HL-60 (cell line): Measurements from ENCODE around the gene NPTXR.

ENCODE experiments used
- DNase-seq, 2 experiments: peaks; one replicate each; pipeline ENCODE4 v3.0.0-alpha.2; 2010 to 2020; ENCODE audit warnings: low read depth in 1 of 2, low spot score in 1 of 2
- H3K27ac ChIP-seq: fragments of 250-450 bp; sonication (Bioruptor Pico); replicated peaks from 2 replicates; pipeline ENCODE4 v1.5.1; 2020; ENCODE audit warnings: mild to moderate bottlenecking, moderate library complexity
- H3K27me3 ChIP-seq: fragments of 250-450 bp; sonication (Bioruptor Pico); 2 replicates; pipeline ENCODE4 v1.5.1; 2021; ENCODE audit warnings: mild to moderate bottlenecking, moderate library complexity; ENCODE audit not compliant: insufficient read depth, poor library complexity, severe bottlenecking
- H3K4me3 ChIP-seq: replicated peaks from 2 replicates; pipeline ENCODE4 v1.5.1; 2011; ENCODE audit warnings: mild to moderate bottlenecking, control low read depth, low read length; ENCODE audit not compliant: insufficient read depth
- CTCF ChIP-seq: IDR thresholded peaks from one replicate; pipeline ENCODE4 v1.5.1; 2011; ENCODE audit warnings: low read length, control low read depth, inconsistent platforms; ENCODE audit not compliant: insufficient read depth
- GABPA ChIP-seq: IDR thresholded peaks from 2 replicates; pipeline ENCODE4 v1.6.1; 2012; ENCODE audit warnings: low read depth
- POLR2AphosphoS5 ChIP-seq: IDR thresholded peaks from 2 replicates; pipeline ENCODE4 v1.6.1; 2012; ENCODE audit warnings: low read depth
- SPI1 ChIP-seq: IDR thresholded peaks from 2 replicates; pipeline ENCODE4 v1.6.1; 2012; ENCODE audit warnings: low read depth, mild to moderate bottlenecking, borderline replicate concordance
- TF ChIP-seq, protein P1 (sequence below): IDR thresholded peaks from 2 replicates; pipeline ENCODE4 v1.6.1; 2012; ENCODE audit warnings: low read depth; ENCODE audit not compliant: insufficient replicate concordance

NPTXR gene

DNA sequence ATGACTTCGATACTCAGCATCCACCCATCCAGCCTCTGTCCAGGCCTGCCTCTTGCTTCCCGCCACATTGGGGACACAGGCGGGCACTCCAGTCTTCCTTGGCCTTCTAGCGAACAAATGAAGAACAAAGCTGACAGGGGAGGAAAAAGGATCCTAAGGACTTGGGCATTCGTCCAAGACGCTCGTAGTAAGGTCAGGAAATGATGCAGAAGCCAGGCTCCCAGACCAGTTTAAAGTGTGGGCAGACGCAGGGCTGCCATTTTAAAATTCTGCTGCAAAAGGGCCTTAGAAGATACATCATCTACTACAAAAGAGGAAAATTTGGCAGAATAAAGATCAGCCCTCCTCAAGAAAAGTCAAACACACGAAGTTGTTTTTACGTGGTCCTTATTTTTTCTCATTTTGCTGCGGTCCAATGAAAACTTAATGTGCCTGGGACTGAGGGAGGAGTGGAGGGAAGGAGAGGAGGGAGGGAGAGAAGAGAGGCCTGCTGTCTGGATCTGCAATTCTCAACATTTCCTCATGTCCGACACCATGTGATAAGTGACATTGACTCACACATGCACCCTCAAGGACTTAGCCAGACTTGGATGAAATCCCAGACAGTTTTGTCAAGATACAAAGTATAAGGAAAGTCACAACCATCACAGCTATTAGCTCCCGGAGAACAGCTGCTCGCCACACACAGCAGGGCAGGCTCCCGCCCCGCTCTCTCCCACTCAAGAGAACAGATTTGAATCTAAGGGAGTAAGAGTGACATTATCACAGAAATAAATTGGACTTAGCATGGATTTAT, 55.6 kb downstream of the NPTXR start:
- Histone ChIP-seq H3K27me3 (no peaks in the 10 kb centered on the region), H3K27ac (no peak overlapping the region), H3K4me3 (no peak overlapping the region)
- no peak for DNase-seq
- TF ChIP-seq GABPA (no peak), CTCF (no peak), SPI1 (no peak), POLR2AphosphoS5 (no peak)
- TF ChIP-seq, protein P1, sequence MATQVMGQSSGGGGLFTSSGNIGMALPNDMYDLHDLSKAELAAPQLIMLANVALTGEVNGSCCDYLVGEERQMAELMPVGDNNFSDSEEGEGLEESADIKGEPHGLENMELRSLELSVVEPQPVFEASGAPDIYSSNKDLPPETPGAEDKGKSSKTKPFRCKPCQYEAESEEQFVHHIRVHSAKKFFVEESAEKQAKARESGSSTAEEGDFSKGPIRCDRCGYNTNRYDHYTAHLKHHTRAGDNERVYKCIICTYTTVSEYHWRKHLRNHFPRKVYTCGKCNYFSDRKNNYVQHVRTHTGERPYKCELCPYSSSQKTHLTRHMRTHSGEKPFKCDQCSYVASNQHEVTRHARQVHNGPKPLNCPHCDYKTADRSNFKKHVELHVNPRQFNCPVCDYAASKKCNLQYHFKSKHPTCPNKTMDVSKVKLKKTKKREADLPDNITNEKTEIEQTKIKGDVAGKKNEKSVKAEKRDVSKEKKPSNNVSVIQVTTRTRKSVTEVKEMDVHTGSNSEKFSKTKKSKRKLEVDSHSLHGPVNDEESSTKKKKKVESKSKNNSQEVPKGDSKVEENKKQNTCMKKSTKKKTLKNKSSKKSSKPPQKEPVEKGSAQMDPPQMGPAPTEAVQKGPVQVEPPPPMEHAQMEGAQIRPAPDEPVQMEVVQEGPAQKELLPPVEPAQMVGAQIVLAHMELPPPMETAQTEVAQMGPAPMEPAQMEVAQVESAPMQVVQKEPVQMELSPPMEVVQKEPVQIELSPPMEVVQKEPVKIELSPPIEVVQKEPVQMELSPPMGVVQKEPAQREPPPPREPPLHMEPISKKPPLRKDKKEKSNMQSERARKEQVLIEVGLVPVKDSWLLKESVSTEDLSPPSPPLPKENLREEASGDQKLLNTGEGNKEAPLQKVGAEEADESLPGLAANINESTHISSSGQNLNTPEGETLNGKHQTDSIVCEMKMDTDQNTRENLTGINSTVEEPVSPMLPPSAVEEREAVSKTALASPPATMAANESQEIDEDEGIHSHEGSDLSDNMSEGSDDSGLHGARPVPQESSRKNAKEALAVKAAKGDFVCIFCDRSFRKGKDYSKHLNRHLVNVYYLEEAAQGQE: no peak

- TF ChIP-seq, protein P1: no peak
- TF ChIP-seq GABPA: no peak
- TF ChIP-seq SPI1: no peak
- no peak for TF ChIP-seq POLR2AphosphoS5
- TF ChIP-seq CTCF: no peak
- H3K27me3 ChIP-seq: no peaks in the 10 kb centered on the region
- H3K27ac ChIP-seq: no peak overlapping the region
- DNase-seq: no peak
- H3K4me3 ChIP-seq: no peak overlapping the region
Measured at GRCh38 chr22:38786631-38787030, 57.2 kb downstream of the NPTXR start.

- Histone ChIP-seq H3K27ac (no peak overlapping the region), H3K4me3 (no peak overlapping the region), H3K27me3 (no peaks in the 10 kb centered on the region)
- TF ChIP-seq POLR2AphosphoS5 (no peak), CTCF (no peak), GABPA (no peak), SPI1 (no peak)
- TF ChIP-seq, protein P1: no peak
- no peak for DNase-seq
Measured at GRCh38 chr22:38784856-38785255, 59.0 kb downstream of the NPTXR start.
